Loucy (cell line): ENCODE measurements around the gene ST7L.

ENCODE experiments used
- EZH2phosphoT487 ChIP-seq: fragments of 200-600 bp; IDR thresholded peaks from 2 replicates; pipeline ENCODE4 v1.6.1; 2018; ENCODE audit warnings: antibody characterized with exemption, mild to moderate bottlenecking, moderate library complexity, borderline replicate concordance
- TF ChIP-seq, protein P1 (sequence below): fragments of 200-600 bp; sonication (generic); conservative IDR thresholded peaks from 2 replicates; pipeline ENCODE4 v1.5.1; 2014; ENCODE audit warnings: mild to moderate bottlenecking, antibody characterized with exemption, low read length

DNA sequence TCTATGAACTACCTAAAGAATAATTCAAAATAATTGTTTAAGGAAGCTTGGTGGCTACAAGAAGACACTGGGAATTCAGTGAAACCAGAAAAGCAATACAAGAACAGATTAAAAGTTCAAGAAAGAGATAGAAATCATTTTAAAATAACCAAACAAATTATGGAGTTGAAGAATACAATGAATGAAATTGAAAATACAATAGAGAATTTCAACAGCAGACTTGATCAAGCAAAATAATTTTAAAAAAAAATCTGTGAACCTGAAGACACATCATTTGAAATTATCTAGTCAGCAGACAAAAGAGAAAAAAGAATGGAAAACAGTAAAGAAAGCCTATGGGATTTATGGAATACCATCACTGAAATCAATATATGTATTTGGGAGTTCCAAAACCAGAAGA lies 141.4 kb downstream of the ST7L start:
- TF ChIP-seq, protein P1, sequence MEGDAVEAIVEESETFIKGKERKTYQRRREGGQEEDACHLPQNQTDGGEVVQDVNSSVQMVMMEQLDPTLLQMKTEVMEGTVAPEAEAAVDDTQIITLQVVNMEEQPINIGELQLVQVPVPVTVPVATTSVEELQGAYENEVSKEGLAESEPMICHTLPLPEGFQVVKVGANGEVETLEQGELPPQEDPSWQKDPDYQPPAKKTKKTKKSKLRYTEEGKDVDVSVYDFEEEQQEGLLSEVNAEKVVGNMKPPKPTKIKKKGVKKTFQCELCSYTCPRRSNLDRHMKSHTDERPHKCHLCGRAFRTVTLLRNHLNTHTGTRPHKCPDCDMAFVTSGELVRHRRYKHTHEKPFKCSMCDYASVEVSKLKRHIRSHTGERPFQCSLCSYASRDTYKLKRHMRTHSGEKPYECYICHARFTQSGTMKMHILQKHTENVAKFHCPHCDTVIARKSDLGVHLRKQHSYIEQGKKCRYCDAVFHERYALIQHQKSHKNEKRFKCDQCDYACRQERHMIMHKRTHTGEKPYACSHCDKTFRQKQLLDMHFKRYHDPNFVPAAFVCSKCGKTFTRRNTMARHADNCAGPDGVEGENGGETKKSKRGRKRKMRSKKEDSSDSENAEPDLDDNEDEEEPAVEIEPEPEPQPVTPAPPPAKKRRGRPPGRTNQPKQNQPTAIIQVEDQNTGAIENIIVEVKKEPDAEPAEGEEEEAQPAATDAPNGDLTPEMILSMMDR = no peak
- no peak for TF ChIP-seq EZH2phosphoT487
